GM10266 (cell line): ENCODE results near the gene ANKIB1.

ENCODE experiments used
- DNase-seq: peaks from one replicate; pipeline ENCODE4 v3.0.0; 2012; ENCODE audit errors: extremely low spot score
- TF ChIP-seq, protein P1 (sequence below): IDR thresholded peaks from 2 replicates; pipeline ENCODE4 v1.5.1; 2012; ENCODE audit warnings: mild to moderate bottlenecking, low read depth; ENCODE audit not compliant: control insufficient read depth, insufficient read depth; ENCODE audit errors: missing control alignments

The ANKIB1 gene

DNA sequence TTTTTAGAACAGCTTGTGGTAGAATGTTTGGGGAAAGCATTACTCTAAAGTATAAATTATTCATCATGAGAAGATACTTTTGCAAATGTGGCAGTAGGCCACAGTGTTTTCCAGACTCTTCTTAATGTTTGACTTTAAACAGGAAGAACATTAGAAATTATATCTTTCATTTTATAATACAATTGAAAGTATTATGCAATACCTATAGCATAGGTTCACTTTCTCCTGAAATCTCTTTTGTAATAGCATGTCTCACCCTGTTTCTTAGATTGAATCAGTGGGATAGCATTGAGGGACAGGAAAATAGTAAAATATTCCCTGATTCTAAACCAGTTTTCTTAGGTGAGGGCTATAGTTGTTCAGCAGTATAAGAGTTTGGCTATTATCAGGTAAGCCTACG is 23.1 kb downstream of the ANKIB1 start:
- TF ChIP-seq, protein P1, sequence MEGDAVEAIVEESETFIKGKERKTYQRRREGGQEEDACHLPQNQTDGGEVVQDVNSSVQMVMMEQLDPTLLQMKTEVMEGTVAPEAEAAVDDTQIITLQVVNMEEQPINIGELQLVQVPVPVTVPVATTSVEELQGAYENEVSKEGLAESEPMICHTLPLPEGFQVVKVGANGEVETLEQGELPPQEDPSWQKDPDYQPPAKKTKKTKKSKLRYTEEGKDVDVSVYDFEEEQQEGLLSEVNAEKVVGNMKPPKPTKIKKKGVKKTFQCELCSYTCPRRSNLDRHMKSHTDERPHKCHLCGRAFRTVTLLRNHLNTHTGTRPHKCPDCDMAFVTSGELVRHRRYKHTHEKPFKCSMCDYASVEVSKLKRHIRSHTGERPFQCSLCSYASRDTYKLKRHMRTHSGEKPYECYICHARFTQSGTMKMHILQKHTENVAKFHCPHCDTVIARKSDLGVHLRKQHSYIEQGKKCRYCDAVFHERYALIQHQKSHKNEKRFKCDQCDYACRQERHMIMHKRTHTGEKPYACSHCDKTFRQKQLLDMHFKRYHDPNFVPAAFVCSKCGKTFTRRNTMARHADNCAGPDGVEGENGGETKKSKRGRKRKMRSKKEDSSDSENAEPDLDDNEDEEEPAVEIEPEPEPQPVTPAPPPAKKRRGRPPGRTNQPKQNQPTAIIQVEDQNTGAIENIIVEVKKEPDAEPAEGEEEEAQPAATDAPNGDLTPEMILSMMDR = no peak
- DNase-seq = no peak

DNA sequence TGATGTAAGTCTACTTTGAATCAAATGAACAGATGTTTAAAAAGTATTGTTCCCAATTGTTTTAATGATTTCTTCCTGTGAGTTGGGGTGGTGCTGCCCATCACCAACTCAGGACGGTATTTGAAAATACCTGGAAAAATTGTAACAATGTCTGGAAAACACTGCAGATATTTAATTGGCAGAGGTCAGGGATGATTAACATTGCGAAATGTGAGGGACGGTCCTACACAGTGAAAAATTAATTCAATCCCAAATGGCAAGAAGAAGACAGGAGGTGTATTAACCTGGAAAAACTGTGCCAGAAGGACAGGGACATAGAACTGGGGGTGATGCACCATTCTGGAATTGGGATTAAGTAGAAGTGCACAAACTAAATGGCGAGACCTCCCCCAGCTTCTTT is 29.6 kb downstream of the ANKIB1 start:
- TF ChIP-seq, protein P1 = no peak

DNA sequence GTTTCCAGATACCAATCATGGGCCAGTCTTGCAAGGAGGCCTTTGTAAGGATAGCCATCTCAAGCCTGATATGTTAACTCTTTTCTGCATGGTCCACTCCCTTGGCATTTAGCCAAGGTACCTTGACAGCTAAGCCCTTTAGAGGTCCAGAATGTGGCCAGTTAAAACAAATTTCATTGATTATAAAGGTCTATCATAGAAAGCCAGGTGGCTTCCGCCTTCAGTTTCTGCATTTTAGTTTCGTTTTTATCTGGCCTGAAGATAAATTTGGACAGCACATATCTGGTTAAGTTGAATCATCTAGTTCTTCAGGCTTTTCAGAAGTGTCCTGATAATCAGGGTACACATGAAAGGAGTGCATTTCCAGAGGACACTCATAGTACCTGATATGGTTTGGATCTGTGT is 30.7 kb downstream of the ANKIB1 start:
- DNase-seq = peak; percentile 35
- TF ChIP-seq, protein P1 = no peak

More for the DNA sequence above, 29.6 kb downstream of the ANKIB1 start:
- DNase-seq = no peak

GRCh38 chr7:92279396-92280031 is 33.7 kb downstream of the ANKIB1 start:
- no peak for DNase-seq
- TF ChIP-seq, protein P1 = no peak

- no peak for DNase-seq
- TF ChIP-seq, protein P1 = no peak
Observed at GRCh38 chr7:92281031-92281430, 35.3 kb downstream of the ANKIB1 start.

- TF ChIP-seq, protein P1 = no peak
Observed at GRCh38 chr7:92282221-92282814, 36.5 kb downstream of the ANKIB1 start.

DNA sequence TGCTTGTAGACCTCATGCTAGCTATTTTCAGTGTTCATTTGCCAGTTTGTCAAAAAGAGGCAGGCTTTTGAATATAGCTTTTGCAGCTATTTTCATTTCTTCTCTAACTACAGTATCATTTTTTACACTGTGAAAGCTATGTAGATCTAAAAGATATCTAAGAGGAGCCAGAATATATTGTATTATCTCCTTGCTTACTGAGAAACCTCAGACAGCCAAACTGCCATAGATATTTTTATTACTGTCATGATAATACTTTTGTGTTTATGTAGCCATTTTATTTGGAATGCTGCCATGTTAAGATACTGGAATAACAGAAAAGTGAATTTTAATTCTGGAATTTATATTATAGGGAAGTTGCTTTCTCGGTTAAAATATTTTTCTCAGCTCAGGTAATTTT is 37.2 kb downstream of the ANKIB1 start:
- TF ChIP-seq, protein P1 = no peak
- DNase-seq = no peak

More at GRCh38 chr7:92282221-92282814, 36.5 kb downstream of the ANKIB1 start:
- DNase-seq = no peak
